ENCODE results near the gene VWA3A. TPM values are rescaled to one million over a fixed set of nuclear protein-coding genes. Genes with fewer than 3 reads are reported as not detected.

The VWA3A gene
- total and polyA plus RNA-seq, 2 of the 4 experiments (the other 2 are of a cell fraction), result not detected

GRCh38 chr16:22124583-22125284, 32.4 kb downstream of the VWA3A start:
- H2AFZ ChIP-seq (replicated peaks; ENCODE audit: low read length, poor library complexity), result no peak overlapping the region
- no peak for ATAC-seq (ENCODE audit: low read depth)
- no peak overlapping the region for H3K56ac ChIP-seq (ENCODE audit: extremely low read depth, insufficient read depth, low read length)
- H2BK15ac ChIP-seq (ENCODE audit: low read depth, low read length), result no peak overlapping the region
- no peaks in the 10 kb centered on the region for H3K79me1 ChIP-seq (ENCODE audit: low read depth in 1 of 2, low read length in 2 of 2)
- H3K9me3 ChIP-seq (ENCODE audit: control insufficient read depth, insufficient read depth, low read length), result no peaks in the 10 kb centered on the region
- no peak overlapping the region for H3K18ac ChIP-seq (ENCODE audit: low read depth, low read length)
- no peak for DNase-seq
- ChIA-PET CTCF (no interaction called here), POLR2A (ENCODE audit: unreplicated experiment) (no interaction called here)
- H3K9me1 ChIP-seq (ENCODE audit: insufficient read depth, low read length), result no peaks in the 10 kb centered on the region
- no peak overlapping the region for H3K9ac ChIP-seq (ENCODE audit: low read depth, low read length)
- BruUV-seq (replicated peaks), result no TSS peak
- no peak overlapping the region for H4K91ac ChIP-seq (ENCODE audit: insufficient read depth, low read depth, low read length)
- no peaks in the 10 kb centered on the region for H3K36me3 ChIP-seq (ENCODE audit: control insufficient read depth, insufficient read depth, low read length)
- no peak overlapping the region for H3K14ac ChIP-seq (replicated peaks; ENCODE audit: low read depth, low read length)
- dilution Hi-C loops (cut with HindIII; ENCODE audit: low sequenced_read_pairs, unreplicated experiment) (no loop called here), intact Hi-C loops (cut with micrococcal nuclease) (no loop called here), in situ Hi-C loops (cut with MboI; ENCODE audit: low sequenced_read_pairs) (no loop called here)
- H3K4me2 ChIP-seq (ENCODE audit: low read depth, low read length), result no peak overlapping the region
- no peak overlapping the region for H3K23ac ChIP-seq (ENCODE audit: low read depth, low read length)
- H2AK5ac ChIP-seq (ENCODE audit: low read depth, low read length), result no peak overlapping the region
- no peak overlapping the region for H3K27ac ChIP-seq (ENCODE audit: insufficient read depth, low read length)
- WGBS, 2 experiments (ENCODE audit: extremely low coverage in 2 of 2, insufficient read length in 1 of 2), result 80% methylated on average over 1 of the region's 6 CpGs; no CpG with 5 or more reads in 1 of the 2 experiments
- no peak overlapping the region for H2BK5ac ChIP-seq (ENCODE audit: low read depth, low read length, poor library complexity, severe bottlenecking)
- H3K4me3 ChIP-seq (ENCODE audit: insufficient read depth, low read depth, low read length), result no peak overlapping the region
- no peaks in the 10 kb centered on the region for H4K20me1 ChIP-seq (ENCODE audit: insufficient read depth, low read length)
- H3K27me3 ChIP-seq (ENCODE audit: control insufficient read depth, insufficient read depth, low read length), result peaks cover 4% of the 10 kb centered on the region; the same call in 1 of the 2 replicates
- H3K4ac ChIP-seq (ENCODE audit: low read depth, low read length), result no peak overlapping the region
- H3K4me1 ChIP-seq (ENCODE audit: control insufficient read depth, insufficient read depth, low read length), result no peaks in the 10 kb centered on the region
- no peak overlapping the region for H2BK120ac ChIP-seq (ENCODE audit: low read depth, low read length)
- no peak overlapping the region for H4K8ac ChIP-seq (ENCODE audit: low read depth in 2 of 2, low read length in 2 of 2)
- H2BK20ac ChIP-seq (ENCODE audit: low read depth, low read length), result no peak overlapping the region
- H4K5ac ChIP-seq (ENCODE audit: low read depth, low read length), result no peak overlapping the region
- TF ChIP-seq USF2 (IDR thresholded peaks at IDR 0.05; ENCODE audit: low read depth, low read length) (no peak), BHLHE40 (IDR thresholded peaks at IDR 0.05; ENCODE audit: low read depth, low read length) (no peak), RCOR1 (IDR thresholded peaks at IDR 0.05; ENCODE audit: insufficient replicate concordance, low read length) (no peak), NFE2L2 (IDR thresholded peaks at IDR 0.05; ENCODE audit: low read depth, low read length) (no peak), MAFK (IDR thresholded peaks at IDR 0.05; ENCODE audit: low read depth, low read length) (no peak), SMC3 (IDR thresholded peaks at IDR 0.05; ENCODE audit: low read depth, low read length) (no peak), MXI1 (IDR thresholded peaks at IDR 0.05; ENCODE audit: borderline replicate concordance, low read depth, low read length) (no peak), MAZ (IDR thresholded peaks at IDR 0.05; ENCODE audit: borderline replicate concordance, low read depth, low read length) (no peak), ELK1 (IDR thresholded peaks at IDR 0.05; ENCODE audit: borderline replicate concordance, low read depth, low read length) (no peak), CEBPB (IDR thresholded peaks at IDR 0.05; ENCODE audit: low read depth, low read length) (no peak), FOS (IDR thresholded peaks at IDR 0.05; ENCODE audit: low read depth, low read length) (no peak), CHD1 (IDR thresholded peaks at IDR 0.05; ENCODE audit: low read depth, low read length) (no peak)
- no peak overlapping the region for H2AK9ac ChIP-seq (replicated peaks; ENCODE audit: low read depth, low read length, poor library complexity)

All from IMR-90 (cell line).